ENCODE results near the gene SLX4IP.

Gene SLX4IP

DNA sequence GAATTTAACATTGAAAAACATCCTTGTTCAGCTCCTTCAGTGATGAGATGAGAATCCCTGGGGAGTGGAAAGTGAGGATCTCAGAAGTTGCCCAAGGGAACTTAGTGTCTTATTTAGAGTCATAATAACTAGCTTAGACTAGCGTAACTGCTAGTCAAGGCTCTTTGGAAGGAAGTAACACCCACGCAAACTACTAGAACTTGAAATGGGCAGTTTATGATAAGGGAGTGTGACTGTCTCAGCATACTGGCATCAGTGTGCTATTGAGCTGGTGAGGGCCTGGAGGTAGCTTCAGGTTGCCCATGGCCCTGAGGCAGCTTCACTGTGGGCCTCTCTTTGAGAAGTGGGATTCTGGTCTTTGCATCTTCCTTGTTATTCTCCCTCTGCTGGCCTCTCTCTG lies 40.1 kb downstream of the SLX4IP start:
- H2BK15ac ChIP-seq (ENCODE audit: low read depth, poor library complexity, severe bottlenecking): no peak overlapping the region
- H2BK5ac ChIP-seq (ENCODE audit: low read depth, low read length, poor library complexity, severe bottlenecking): no peak overlapping the region
- H3K27ac ChIP-seq (ENCODE audit: low read length, poor library complexity, severe bottlenecking): no peak overlapping the region
- no peak for DNase-seq
- H3K4me1 ChIP-seq (ENCODE audit: control insufficient read depth, insufficient read depth, low read depth, low read length): no peaks in the 10 kb centered on the region
- H3K4me3 ChIP-seq (ENCODE audit: insufficient read depth in 1 of 2, low read depth in 1 of 2, low read length in 2 of 2): no peak overlapping the region
- H3K4ac ChIP-seq (ENCODE audit: low read depth in 1 of 2, low read length in 2 of 2): peak overlapping the region in 1 of 2 experiments; percentile 31
- H3K79me1 ChIP-seq (replicated peaks; ENCODE audit: low read length, poor library complexity, severe bottlenecking): peaks cover 23% of the 10 kb centered on the region
- no peak overlapping the region for H4K8ac ChIP-seq (ENCODE audit: low read length)
- H3K9me3 ChIP-seq (ENCODE audit: control insufficient read depth, low read length): no peaks in the 10 kb centered on the region
- H2BK12ac ChIP-seq (ENCODE audit: low read length in 2 of 2): no peak overlapping the region
- H3K27me3 ChIP-seq (ENCODE audit: control insufficient read depth in 1 of 2, insufficient read depth in 1 of 2, low read length in 2 of 2): no peaks in the 10 kb centered on the region
- H3K18ac ChIP-seq (ENCODE audit: low read depth in 1 of 2, low read length in 2 of 2): peak overlapping the region in 1 of 2 experiments; percentile 16
- WGBS: 96% methylated on average over 2 of the region's 2 CpGs
- H3K23ac ChIP-seq (ENCODE audit: low read length in 2 of 2): no peak overlapping the region
- H3K4me2 ChIP-seq (ENCODE audit: low read length, poor library complexity, severe bottlenecking): no peak overlapping the region
- H2BK120ac ChIP-seq (ENCODE audit: low read depth, low read length): no peak overlapping the region
- H2AFZ ChIP-seq (ENCODE audit: low read depth, low read length): no peak overlapping the region
- peak overlapping the region; percentile 25 for H4K91ac ChIP-seq (ENCODE audit: low read length)
- no peak overlapping the region for H3K9ac ChIP-seq (ENCODE audit: low read length)
- no peaks in the 10 kb centered on the region for H3K36me3 ChIP-seq (ENCODE audit: control insufficient read depth in 1 of 2, insufficient read depth in 2 of 2, low read depth in 1 of 2, low read length in 2 of 2)
- H3K14ac ChIP-seq (ENCODE audit: low read length in 2 of 2): no peak overlapping the region
- no peak overlapping the region for H2AK5ac ChIP-seq (ENCODE audit: low read length, severe bottlenecking)

DNA sequence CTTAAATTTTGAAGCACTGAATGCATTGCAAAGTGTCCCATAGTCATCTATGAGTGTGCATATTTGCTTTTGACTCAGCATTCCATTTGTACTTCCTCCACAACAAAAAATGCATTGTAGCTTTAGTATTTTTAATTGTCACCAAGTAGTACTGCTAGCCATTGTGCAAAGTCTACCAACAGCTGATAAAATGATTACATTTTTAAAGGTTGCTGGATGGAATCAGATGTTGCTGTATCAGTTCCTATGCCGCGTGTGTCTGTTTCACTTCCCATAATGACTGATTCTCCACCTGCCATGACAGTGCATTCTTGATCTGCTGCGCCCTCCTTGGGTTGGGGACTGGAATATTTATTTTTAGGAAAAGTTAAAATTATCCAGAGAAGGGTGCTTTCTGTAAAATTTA lies 41.2 kb downstream of the SLX4IP start:
- no peak overlapping the region for H3K27ac ChIP-seq (ENCODE audit: low read length, poor library complexity, severe bottlenecking)
- H3K27me3 ChIP-seq (ENCODE audit: control insufficient read depth in 1 of 2, insufficient read depth in 1 of 2, low read length in 2 of 2): no peaks in the 10 kb centered on the region
- no peak overlapping the region for H4K91ac ChIP-seq (ENCODE audit: low read length)
- H2AFZ ChIP-seq (ENCODE audit: low read depth, low read length): no peak overlapping the region
- no peak overlapping the region for H4K8ac ChIP-seq (ENCODE audit: low read length)
- no peaks in the 10 kb centered on the region for H3K9me3 ChIP-seq (ENCODE audit: control insufficient read depth, low read length)
- H2BK12ac ChIP-seq (ENCODE audit: low read length in 2 of 2): no peak overlapping the region
- no peak overlapping the region for H2BK120ac ChIP-seq (ENCODE audit: low read depth, low read length)
- H2BK15ac ChIP-seq (ENCODE audit: low read depth, poor library complexity, severe bottlenecking): no peak overlapping the region
- no peak for DNase-seq
- no peak overlapping the region for H2BK5ac ChIP-seq (ENCODE audit: low read depth, low read length, poor library complexity, severe bottlenecking)
- no peak overlapping the region for H3K4me2 ChIP-seq (ENCODE audit: low read length, poor library complexity, severe bottlenecking)
- 100% methylated on average over 3 of the region's 3 CpGs for WGBS
- no peak overlapping the region for H3K14ac ChIP-seq (ENCODE audit: low read length in 2 of 2)
- H3K23ac ChIP-seq (ENCODE audit: low read length in 2 of 2): no peak overlapping the region
- no peak overlapping the region for H3K4ac ChIP-seq (ENCODE audit: low read depth in 1 of 2, low read length in 2 of 2)
- peaks cover 23% of the 10 kb centered on the region for H3K79me1 ChIP-seq (replicated peaks; ENCODE audit: low read length, poor library complexity, severe bottlenecking)
- H2AK5ac ChIP-seq (ENCODE audit: low read length, severe bottlenecking): no peak overlapping the region
- H3K18ac ChIP-seq (ENCODE audit: low read depth in 1 of 2, low read length in 2 of 2): no peak overlapping the region
- H3K36me3 ChIP-seq (ENCODE audit: control insufficient read depth in 1 of 2, insufficient read depth in 2 of 2, low read depth in 1 of 2, low read length in 2 of 2): no peaks in the 10 kb centered on the region
- H3K4me3 ChIP-seq (ENCODE audit: insufficient read depth in 1 of 2, low read depth in 1 of 2, low read length in 2 of 2): no peak overlapping the region
- no peak overlapping the region for H3K9ac ChIP-seq (ENCODE audit: low read length)
- H3K4me1 ChIP-seq (ENCODE audit: control insufficient read depth, insufficient read depth, low read depth, low read length): no peaks in the 10 kb centered on the region

GRCh38 chr20:10478205-10478604 lies 43.1 kb downstream of the SLX4IP start:
- no peaks in the 10 kb centered on the region for H3K27me3 ChIP-seq (ENCODE audit: control insufficient read depth in 1 of 2, insufficient read depth in 1 of 2, low read length in 2 of 2)
- H4K8ac ChIP-seq (ENCODE audit: low read length): no peak overlapping the region
- H3K23ac ChIP-seq (ENCODE audit: low read length in 2 of 2): no peak overlapping the region
- H3K9ac ChIP-seq (ENCODE audit: low read length): no peak overlapping the region
- H3K4me1 ChIP-seq (ENCODE audit: control insufficient read depth, insufficient read depth, low read depth, low read length): no peaks in the 10 kb centered on the region
- no peak overlapping the region for H2AK5ac ChIP-seq (ENCODE audit: low read length, severe bottlenecking)
- peaks cover 21% of the 10 kb centered on the region for H3K79me1 ChIP-seq (replicated peaks; ENCODE audit: low read length, poor library complexity, severe bottlenecking)
- H3K36me3 ChIP-seq (ENCODE audit: control insufficient read depth in 1 of 2, insufficient read depth in 2 of 2, low read depth in 1 of 2, low read length in 2 of 2): no peaks in the 10 kb centered on the region
- no peak overlapping the region for H3K14ac ChIP-seq (ENCODE audit: low read length in 2 of 2)
- H3K4me3 ChIP-seq (ENCODE audit: insufficient read depth in 1 of 2, low read depth in 1 of 2, low read length in 2 of 2): no peak overlapping the region
- no peak overlapping the region for H2BK12ac ChIP-seq (ENCODE audit: low read length in 2 of 2)
- H2BK15ac ChIP-seq (ENCODE audit: low read depth, poor library complexity, severe bottlenecking): no peak overlapping the region
- no CpG with 5 or more reads among the region's 1 CpG for WGBS
- H3K4me2 ChIP-seq (ENCODE audit: low read length, poor library complexity, severe bottlenecking): no peak overlapping the region
- peak overlapping the region in 1 of 2 experiments; percentile 8 for H3K18ac ChIP-seq (ENCODE audit: low read depth in 1 of 2, low read length in 2 of 2)
- no peak overlapping the region for H3K4ac ChIP-seq (ENCODE audit: low read depth in 1 of 2, low read length in 2 of 2)
- no peak overlapping the region for H2BK5ac ChIP-seq (ENCODE audit: low read depth, low read length, poor library complexity, severe bottlenecking)
- DNase-seq: no peak
- no peak overlapping the region for H2AFZ ChIP-seq (ENCODE audit: low read depth, low read length)
- H3K27ac ChIP-seq (ENCODE audit: low read length, poor library complexity, severe bottlenecking): no peak overlapping the region
- no peak overlapping the region for H2BK120ac ChIP-seq (ENCODE audit: low read depth, low read length)
- no peak overlapping the region for H4K91ac ChIP-seq (ENCODE audit: low read length)
- H3K9me3 ChIP-seq (ENCODE audit: control insufficient read depth, low read length): no peaks in the 10 kb centered on the region

- Histone ChIP-seq H3K9me3 (ENCODE audit: control insufficient read depth, low read length) (no peaks in the 10 kb centered on the region), H3K4me2 (ENCODE audit: low read length, poor library complexity, severe bottlenecking) (no peak overlapping the region), H3K23ac (ENCODE audit: low read length in 2 of 2) (no peak overlapping the region), H2AK5ac (ENCODE audit: low read length, severe bottlenecking) (no peak overlapping the region), H3K27me3 (ENCODE audit: control insufficient read depth in 1 of 2, insufficient read depth in 1 of 2, low read length in 2 of 2) (no peaks in the 10 kb centered on the region), H2BK120ac (ENCODE audit: low read depth, low read length) (no peak overlapping the region), H3K14ac (ENCODE audit: low read length in 2 of 2) (no peak overlapping the region), H3K18ac (ENCODE audit: low read depth in 1 of 2, low read length in 2 of 2) (no peak overlapping the region), H4K8ac (ENCODE audit: low read length) (no peak overlapping the region), H2AFZ (ENCODE audit: low read depth, low read length) (no peak overlapping the region), H3K36me3 (ENCODE audit: control insufficient read depth in 1 of 2, insufficient read depth in 2 of 2, low read depth in 1 of 2, low read length in 2 of 2) (no peaks in the 10 kb centered on the region), H3K4me1 (ENCODE audit: control insufficient read depth, insufficient read depth, low read depth, low read length) (no peaks in the 10 kb centered on the region), H2BK5ac (ENCODE audit: low read depth, low read length, poor library complexity, severe bottlenecking) (no peak overlapping the region), H3K27ac (ENCODE audit: low read length, poor library complexity, severe bottlenecking) (no peak overlapping the region), H2BK15ac (ENCODE audit: low read depth, poor library complexity, severe bottlenecking) (no peak overlapping the region), H2BK12ac (ENCODE audit: low read length in 2 of 2) (no peak overlapping the region), H3K4ac (ENCODE audit: low read depth in 1 of 2, low read length in 2 of 2) (no peak overlapping the region), H3K4me3 (ENCODE audit: insufficient read depth in 1 of 2, low read depth in 1 of 2, low read length in 2 of 2) (no peak overlapping the region), H4K91ac (ENCODE audit: low read length) (no peak overlapping the region), H3K9ac (ENCODE audit: low read length) (no peak overlapping the region), H3K79me1 (replicated peaks; ENCODE audit: low read length, poor library complexity, severe bottlenecking) (peaks cover 21% of the 10 kb centered on the region)
- DNase-seq: no peak
- 100% methylated on average over 2 of the region's 4 CpGs for WGBS
Observed at GRCh38 chr20:10478930-10479329, 43.8 kb downstream of the SLX4IP start.
